Measurements from ENCODE around the gene CEBPE.

- TF ChIP-seq, protein P1, sequence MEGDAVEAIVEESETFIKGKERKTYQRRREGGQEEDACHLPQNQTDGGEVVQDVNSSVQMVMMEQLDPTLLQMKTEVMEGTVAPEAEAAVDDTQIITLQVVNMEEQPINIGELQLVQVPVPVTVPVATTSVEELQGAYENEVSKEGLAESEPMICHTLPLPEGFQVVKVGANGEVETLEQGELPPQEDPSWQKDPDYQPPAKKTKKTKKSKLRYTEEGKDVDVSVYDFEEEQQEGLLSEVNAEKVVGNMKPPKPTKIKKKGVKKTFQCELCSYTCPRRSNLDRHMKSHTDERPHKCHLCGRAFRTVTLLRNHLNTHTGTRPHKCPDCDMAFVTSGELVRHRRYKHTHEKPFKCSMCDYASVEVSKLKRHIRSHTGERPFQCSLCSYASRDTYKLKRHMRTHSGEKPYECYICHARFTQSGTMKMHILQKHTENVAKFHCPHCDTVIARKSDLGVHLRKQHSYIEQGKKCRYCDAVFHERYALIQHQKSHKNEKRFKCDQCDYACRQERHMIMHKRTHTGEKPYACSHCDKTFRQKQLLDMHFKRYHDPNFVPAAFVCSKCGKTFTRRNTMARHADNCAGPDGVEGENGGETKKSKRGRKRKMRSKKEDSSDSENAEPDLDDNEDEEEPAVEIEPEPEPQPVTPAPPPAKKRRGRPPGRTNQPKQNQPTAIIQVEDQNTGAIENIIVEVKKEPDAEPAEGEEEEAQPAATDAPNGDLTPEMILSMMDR (IDR thresholded peaks at IDR 0.05; ENCODE audit: low read length), result no peak
- no peak for TF ChIP-seq EZH2 (IDR thresholded peaks at IDR 0.05; ENCODE audit: borderline replicate concordance, low read length)
Observed at GRCh38 chr14:23091294-23092225, 27.5 kb downstream of the CEBPE start.

Measured in OCI-LY1 (cell line).